ENCODE results near the gene NUCB2.

Gene NUCB2

DNA sequence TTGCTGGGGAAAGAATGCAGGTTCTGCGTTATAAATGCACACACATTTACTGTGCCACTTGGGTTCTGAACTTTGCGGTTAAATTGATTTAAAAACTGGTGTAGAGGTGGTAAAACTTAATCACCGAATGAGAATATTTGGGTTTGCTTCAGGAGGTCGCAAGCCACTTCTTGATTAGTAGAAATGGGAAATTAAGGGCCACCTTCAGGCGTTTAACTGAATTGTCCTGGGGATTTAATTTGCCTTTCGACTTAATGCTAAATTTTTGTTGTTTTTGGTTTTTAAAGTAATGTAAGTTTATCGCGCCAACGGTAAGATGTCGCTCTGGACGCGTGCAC, 74.6 kb downstream of the NUCB2 start:
- TF ChIP-seq POLR2A (IDR thresholded peaks at IDR 0.05; ENCODE audit: extremely low read depth, insufficient read length) (no peak), MAX (IDR thresholded peaks at IDR 0.05; ENCODE audit: low read depth, low read length) (no peak)
- TF ChIP-seq, protein P1, sequence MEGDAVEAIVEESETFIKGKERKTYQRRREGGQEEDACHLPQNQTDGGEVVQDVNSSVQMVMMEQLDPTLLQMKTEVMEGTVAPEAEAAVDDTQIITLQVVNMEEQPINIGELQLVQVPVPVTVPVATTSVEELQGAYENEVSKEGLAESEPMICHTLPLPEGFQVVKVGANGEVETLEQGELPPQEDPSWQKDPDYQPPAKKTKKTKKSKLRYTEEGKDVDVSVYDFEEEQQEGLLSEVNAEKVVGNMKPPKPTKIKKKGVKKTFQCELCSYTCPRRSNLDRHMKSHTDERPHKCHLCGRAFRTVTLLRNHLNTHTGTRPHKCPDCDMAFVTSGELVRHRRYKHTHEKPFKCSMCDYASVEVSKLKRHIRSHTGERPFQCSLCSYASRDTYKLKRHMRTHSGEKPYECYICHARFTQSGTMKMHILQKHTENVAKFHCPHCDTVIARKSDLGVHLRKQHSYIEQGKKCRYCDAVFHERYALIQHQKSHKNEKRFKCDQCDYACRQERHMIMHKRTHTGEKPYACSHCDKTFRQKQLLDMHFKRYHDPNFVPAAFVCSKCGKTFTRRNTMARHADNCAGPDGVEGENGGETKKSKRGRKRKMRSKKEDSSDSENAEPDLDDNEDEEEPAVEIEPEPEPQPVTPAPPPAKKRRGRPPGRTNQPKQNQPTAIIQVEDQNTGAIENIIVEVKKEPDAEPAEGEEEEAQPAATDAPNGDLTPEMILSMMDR (IDR thresholded peaks at IDR 0.05; ENCODE audit: low read depth, low read length) = peak; percentile 7
- DNase-seq (ENCODE audit: low read depth) = no peak
- H3K4me3 ChIP-seq (ENCODE audit: low read depth, low read length) = peak overlapping the region; percentile 86

DNA sequence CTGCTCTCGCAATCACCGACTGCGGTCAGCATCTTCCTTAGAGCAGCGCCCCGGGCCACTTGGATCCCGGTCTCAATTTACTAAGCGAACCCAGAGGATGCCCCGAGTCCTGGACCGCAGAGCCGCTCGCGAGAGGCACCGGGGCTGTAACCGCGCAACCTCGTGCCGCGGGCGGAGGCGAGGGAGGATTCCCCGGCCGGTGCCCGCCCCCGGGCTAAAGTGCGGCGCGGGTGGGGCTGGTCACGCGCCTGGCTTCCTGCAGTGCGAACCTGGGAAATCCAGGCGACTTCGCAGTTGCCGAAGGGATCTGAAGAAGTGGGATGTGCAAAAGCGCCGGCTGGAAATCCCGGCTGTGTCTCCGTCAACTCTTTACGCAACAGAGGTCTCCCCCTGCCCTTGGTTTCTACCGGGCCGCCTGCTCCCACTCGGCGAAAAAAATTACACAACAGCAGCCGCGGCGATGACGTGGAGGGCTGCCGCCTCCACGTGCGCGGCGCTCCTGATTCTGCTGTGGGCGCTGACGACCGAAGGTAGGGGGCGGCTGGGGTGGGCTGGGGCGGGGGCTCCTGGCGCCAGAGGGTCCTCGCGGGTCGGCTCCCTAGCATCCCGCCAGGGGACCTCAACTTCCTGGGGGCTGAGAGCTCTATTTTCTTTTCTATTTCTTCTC, 75.1 kb downstream of the NUCB2 start, which contains the start of gene NCR3LG1:
Gene NCR3LG1, plus strand, starts transcription at position 291 of the 667 bp plus-strand sequence. Its CDS starts 170 bp downstream, at position 461.
- TF ChIP-seq MAX (IDR thresholded peaks at IDR 0.05; ENCODE audit: low read depth, low read length) = peak; percentile 95
- peak; percentile 91 for TF ChIP-seq MYC (IDR thresholded peaks at IDR 0.05; ENCODE audit: low read depth, low read length)
- TF ChIP-seq, protein P1 (IDR thresholded peaks at IDR 0.05; ENCODE audit: low read depth, low read length) = no peak
- peak; percentile 11 for TF ChIP-seq POLR2A (IDR thresholded peaks at IDR 0.05; ENCODE audit: extremely low read depth, insufficient read length)
- DNase-seq (ENCODE audit: low read depth) = peak; percentile 83
- H3K4me3 ChIP-seq (ENCODE audit: low read depth, low read length) = peak within 1 kb of the TSS; percentile 86

DNA sequence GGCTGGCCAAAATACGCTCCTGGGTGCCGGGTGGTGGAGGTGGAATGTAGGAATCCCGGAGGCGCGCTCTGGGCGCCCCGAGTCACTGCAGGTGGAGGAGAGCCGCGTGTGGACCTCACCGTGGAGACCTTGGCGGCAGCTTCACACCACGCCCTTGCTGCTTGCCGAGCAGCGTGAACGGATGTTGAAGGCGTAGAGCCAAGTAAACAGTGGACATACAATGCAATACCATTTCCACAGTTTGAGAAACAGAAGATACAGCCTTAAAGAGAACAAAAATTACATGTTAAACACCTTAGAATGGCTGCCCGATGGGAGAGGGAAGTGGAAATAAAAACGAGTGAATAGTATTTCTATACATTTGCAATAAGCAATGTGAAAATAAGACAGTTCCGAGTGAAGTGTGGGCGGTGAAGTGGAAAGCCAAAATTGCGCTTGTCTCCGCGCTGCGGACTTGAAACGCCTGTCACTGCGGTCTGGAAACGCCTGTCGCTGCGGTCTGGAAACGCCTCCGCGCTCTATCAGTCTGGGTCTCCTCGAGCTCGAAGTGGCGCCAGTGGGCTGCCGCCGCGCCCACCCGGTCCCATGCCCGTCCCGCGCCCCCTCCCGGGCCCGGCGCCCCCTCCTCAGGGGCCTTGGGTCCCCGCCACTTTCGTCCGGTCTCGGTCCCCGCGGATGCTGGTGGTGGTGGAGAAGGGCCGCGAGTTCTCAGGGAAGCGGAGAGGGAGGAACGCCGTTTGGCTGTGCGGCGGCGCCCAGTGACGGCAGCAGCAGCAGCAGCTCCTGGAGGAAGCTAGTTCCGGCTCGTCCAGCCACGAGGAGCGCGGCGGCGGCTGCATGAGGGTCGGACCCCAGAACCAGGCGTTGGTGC, 76.6 kb downstream of the NUCB2 start:
- TF ChIP-seq MYC (IDR thresholded peaks at IDR 0.05; ENCODE audit: low read depth, low read length) (peak; percentile 92), POLR2A (IDR thresholded peaks at IDR 0.05; ENCODE audit: extremely low read depth, insufficient read length) (peak; percentile 59), MAX (IDR thresholded peaks at IDR 0.05; ENCODE audit: low read depth, low read length) (peak; percentile 89)
- TF ChIP-seq, protein P1 (IDR thresholded peaks at IDR 0.05; ENCODE audit: low read depth, low read length) = no peak
- H3K4me3 ChIP-seq (ENCODE audit: low read depth, low read length) = peak overlapping the region; percentile 86
- peak; percentile 88 for DNase-seq (ENCODE audit: low read depth)

DNA sequence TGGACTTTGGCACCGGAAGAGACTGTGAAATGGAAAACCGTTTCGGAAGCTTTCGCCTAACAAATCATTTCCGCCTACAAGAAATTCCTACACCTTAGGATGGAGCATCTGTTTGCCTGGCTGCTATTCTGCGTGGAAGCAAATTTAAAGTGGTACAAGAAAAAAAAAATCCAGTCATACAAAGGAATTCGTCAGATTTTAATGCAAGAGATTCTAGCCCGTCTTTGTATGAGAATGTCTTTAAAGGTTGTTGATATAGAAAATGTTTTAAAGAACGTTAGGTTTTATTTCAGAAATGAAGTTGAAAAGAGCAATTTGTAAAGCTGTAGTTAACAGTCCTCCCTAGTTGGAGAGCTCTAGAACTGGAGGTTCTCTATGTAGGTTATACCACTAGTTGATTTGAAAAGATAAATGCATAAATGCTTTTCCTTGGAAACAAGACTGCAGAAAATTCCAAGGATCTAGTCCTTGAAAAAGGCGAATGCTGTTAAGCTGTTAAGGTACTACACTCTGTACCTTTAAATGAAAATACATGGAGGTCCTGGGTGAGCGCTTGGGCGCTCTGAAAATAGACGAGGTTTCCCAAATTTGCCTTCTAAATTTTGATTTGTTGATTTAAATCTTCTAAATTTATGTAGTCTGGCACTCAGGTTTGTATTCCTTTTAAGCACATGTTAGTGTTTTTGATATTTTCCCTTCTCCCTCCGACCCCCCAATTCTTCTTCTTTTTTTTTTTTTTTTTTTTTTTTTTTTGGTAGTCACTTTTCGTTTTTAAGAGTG, 77.5 kb downstream of the NUCB2 start:
- TF ChIP-seq, protein P1 (IDR thresholded peaks at IDR 0.05; ENCODE audit: low read depth, low read length) = no peak
- TF ChIP-seq MAX (IDR thresholded peaks at IDR 0.05; ENCODE audit: low read depth, low read length) (no peak), POLR2A (IDR thresholded peaks at IDR 0.05; ENCODE audit: extremely low read depth, insufficient read length) (no peak), MYC (IDR thresholded peaks at IDR 0.05; ENCODE audit: low read depth, low read length) (no peak)
- DNase-seq (ENCODE audit: low read depth) = no peak
- peak overlapping the region; percentile 86 for H3K4me3 ChIP-seq (ENCODE audit: low read depth, low read length)

DNA sequence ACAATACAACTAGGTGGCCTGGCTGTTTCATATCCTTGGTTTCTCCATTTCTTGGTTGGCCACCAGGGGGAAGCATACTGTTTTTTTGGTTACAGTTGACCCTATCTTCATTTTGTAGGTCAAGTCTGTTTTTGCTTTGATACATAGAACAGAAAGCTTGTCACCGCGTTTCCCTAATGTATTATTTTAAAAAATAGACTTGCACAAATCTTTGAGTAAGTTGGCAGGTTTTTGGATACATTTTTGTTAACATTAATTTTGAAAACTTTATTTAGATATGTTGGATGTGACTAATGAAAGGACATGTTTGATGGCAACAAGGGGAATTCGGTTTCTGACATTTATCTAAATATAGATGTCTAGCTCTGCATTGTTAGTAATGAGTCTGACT, 78.1 kb downstream of the NUCB2 start:
- TF ChIP-seq POLR2A (IDR thresholded peaks at IDR 0.05; ENCODE audit: extremely low read depth, insufficient read length) = no peak
- TF ChIP-seq, protein P1 (IDR thresholded peaks at IDR 0.05; ENCODE audit: low read depth, low read length) = peak; percentile 63
- TF ChIP-seq MAX (IDR thresholded peaks at IDR 0.05; ENCODE audit: low read depth, low read length) = no peak
- 0 out of 2 replicates have a peak, but pooled peaks have one; percentile 24 for TF ChIP-seq MYC (IDR thresholded peaks at IDR 0.05; ENCODE audit: low read depth, low read length)
- peak overlapping the region; percentile 86 for H3K4me3 ChIP-seq (ENCODE audit: low read depth, low read length)
- peak; percentile 88 for DNase-seq (ENCODE audit: low read depth)
